GM12891 (cell line): ENCODE data around the gene HGF.
"Not testable (repeated sequence)": the region's sequence is repeated elsewhere in the genome, so short reads cannot be mapped to it uniquely, and the experiment has no call there.

Experiments
- DNase-seq: peaks from one replicate; pipeline ENCODE4 v3.0.0; 2011; ENCODE audit warnings: low spot score; ENCODE audit not compliant: insufficient read length
- FAIRE-seq: peaks from 2 replicates; lab custom pipeline; 2011; peaks lifted over from hg19 to GRCh38; lab: Jason Lieb, UNC
- PAX5 ChIP-seq: IDR thresholded peaks from 2 replicates; pipeline ENCODE4 v1.6.1; 2011; ENCODE audit warnings: low read length, moderate library complexity, mild to moderate bottlenecking; ENCODE audit not compliant: insufficient read depth, severe bottlenecking
- POLR2A ChIP-seq: IDR thresholded peaks from 2 replicates; pipeline ENCODE4 v1.6.1; 2011; ENCODE audit warnings: low read depth, low read length, control low read depth
- POLR2AphosphoS5 ChIP-seq: IDR thresholded peaks from 2 replicates; pipeline ENCODE4 v1.6.1; 2011; ENCODE audit warnings: low read depth, low read length, control low read depth
- POU2F2 ChIP-seq: IDR thresholded peaks from 2 replicates; pipeline ENCODE4 v1.6.1; 2011; ENCODE audit warnings: low read depth, mild to moderate bottlenecking, control low read depth, low read length, moderate library complexity
- SPI1 ChIP-seq: IDR thresholded peaks from 2 replicates; pipeline ENCODE4 v1.6.1; 2011; ENCODE audit warnings: low read depth, low read length, control low read depth
- TAF1 ChIP-seq: IDR thresholded peaks from 2 replicates; pipeline ENCODE4 v1.6.1; 2011; ENCODE audit warnings: low read depth, low read length, control low read depth

Gene HGF

DNA sequence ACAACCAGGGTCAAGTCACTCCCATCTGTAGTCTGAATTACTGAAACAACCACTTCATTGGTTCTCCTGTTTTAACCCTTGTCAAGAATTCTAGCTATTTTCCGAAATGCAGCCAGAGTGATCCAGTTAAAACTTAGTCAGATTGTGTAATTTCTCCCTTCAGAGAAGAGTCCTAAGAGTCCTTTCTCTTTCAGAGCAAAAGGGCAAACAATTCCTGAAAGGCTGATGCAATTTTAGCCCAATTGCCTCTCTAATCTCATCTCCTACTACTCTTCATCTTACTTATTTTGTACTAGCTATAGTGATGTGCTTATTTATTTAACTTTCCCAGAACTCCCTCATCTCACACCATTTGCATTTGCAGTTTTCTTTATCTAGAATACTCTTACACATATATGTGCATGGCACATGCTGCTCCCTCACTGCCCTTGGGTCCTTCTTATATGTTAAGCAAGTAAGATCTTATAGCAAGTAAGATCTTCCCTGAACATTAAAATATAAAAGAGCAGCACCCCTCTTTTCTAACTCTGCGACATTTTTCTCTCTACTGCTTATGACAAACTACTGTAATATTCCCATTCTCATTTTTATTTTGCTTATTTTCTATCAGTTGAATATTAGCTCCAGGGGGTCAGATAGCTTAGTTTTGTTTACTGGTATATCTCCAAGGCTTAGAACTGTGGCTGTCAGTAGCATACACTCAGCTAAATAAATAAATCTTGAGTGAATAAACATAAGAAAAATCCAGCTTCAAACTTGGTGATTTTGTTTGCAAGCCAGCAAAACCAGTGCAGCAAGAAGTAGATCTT lies 44.6 kb downstream of the HGF start:
- DNase-seq: no peak
- FAIRE-seq: no peak
- TF ChIP-seq POU2F2 (no peak), PAX5 (no peak), TAF1 (no peak), SPI1 (no peak), POLR2AphosphoS5 (no peak), POLR2A (no peak)

DNA sequence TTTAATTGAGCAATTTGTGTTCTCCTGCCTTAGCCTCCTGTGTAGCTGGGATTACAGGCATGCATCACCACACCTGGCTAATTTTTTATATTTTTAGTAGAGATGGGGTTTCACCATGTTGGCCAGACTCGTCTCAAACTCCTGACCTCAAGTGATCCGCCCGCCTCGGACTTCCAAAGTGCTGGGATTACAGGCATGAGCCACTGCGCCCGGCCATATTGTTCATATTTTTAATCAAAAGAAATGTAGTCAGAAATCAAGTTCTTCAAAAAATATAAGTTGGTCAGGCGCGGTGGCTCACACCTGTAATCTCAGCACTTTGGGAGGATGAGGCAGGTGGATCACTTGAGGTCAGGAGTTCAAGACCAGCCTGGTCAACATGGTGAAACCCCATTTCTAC lies 47.6 kb downstream of the HGF start:
- not testable (repeated sequence) for FAIRE-seq, DNase-seq

- DNase-seq (no peak), FAIRE-seq (no peak)
- TF ChIP-seq POLR2A (no peak), POLR2AphosphoS5 (no peak), POU2F2 (no peak), TAF1 (no peak), PAX5 (no peak)
These were observed 48.4 kb downstream of the HGF start for GRCh38 chr7:81721437-81721836.

DNA sequence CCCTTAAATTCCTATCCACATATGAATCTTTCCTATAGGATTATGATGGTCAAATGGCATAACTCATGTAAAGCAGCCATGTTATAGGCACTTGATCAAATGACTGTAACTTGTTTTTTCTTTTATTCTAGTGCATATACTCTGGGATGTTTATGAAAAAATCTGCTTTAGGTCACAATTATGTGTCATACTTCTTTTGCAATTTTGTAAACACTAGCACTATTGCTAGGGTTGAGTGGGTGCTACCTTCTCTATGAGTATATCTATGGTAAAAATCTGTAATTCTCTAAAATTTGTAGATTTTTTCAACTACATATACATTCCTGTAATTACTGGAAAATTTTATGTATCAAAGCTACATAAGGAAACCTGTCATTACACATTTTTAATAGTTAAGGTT lies 50.0 kb downstream of the HGF start:
- TF ChIP-seq POLR2A (no peak), SPI1 (no peak), POLR2AphosphoS5 (no peak), PAX5 (no peak), TAF1 (no peak), POU2F2 (no peak)
- DNase-seq (no peak), FAIRE-seq (no peak)

GRCh38 chr7:81715984-81716588 lies 53.8 kb downstream of the HGF start:
- TF ChIP-seq POLR2AphosphoS5: no peak
- no peak for TF ChIP-seq SPI1
- TF ChIP-seq POU2F2: no peak
- TF ChIP-seq TAF1: no peak
- TF ChIP-seq PAX5: no peak
- TF ChIP-seq POLR2A: no peak
- no peak for FAIRE-seq

DNA sequence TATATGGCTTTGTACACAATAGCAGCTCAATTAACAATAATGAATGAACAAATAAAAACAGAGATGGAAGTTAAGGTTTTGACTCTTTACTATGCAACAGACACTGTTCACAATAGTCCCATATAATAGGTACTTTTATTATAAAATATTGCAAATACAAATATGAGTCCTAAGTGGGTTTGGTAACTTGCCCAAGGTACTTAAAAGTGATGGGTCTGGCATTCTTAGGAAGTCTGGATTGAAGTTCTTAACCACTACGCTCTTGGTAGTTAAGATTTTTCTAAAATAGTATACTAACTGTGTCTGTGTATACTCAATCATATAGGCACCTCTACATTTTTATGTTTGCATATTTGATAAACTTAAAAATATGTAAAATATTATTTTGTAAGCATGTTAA lies 55.5 kb downstream of the HGF start:
- no peak for FAIRE-seq
- TF ChIP-seq POLR2AphosphoS5 (no peak), SPI1 (no peak), TAF1 (no peak), POU2F2 (no peak), PAX5 (no peak), POLR2A (no peak)
- no peak for DNase-seq

More at GRCh38 chr7:81715984-81716588, 53.8 kb downstream of the HGF start:
- DNase-seq: no peak

GRCh38 chr7:81710751-81711150 lies 59.1 kb downstream of the HGF start:
- DNase-seq (no peak), FAIRE-seq (no peak)
- TF ChIP-seq SPI1: no peak
- no peak for TF ChIP-seq PAX5
- TF ChIP-seq TAF1: no peak

DNA sequence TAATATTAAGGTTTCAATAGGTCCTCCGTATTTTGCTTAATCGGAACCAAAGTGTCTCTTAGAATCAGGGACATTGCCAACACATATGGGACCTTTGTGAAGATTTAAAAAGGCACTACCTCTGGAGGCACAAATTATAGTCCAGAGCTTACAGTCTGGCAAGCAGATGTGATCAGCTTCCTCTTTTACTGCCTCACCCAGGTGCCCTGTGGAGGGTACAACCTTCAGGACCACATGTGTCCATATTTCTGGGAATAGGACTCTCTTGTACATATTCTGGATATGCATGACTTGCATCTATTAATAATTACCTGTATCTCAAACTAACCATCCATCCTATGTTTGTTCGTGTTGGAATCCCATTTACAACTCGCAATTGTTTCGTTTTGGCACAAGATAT lies 60.0 kb downstream of the HGF start:
- FAIRE-seq: no peak
- TF ChIP-seq POLR2AphosphoS5 (no peak), SPI1 (no peak), POLR2A (no peak), POU2F2 (no peak), TAF1 (no peak)
- DNase-seq: no peak

DNA sequence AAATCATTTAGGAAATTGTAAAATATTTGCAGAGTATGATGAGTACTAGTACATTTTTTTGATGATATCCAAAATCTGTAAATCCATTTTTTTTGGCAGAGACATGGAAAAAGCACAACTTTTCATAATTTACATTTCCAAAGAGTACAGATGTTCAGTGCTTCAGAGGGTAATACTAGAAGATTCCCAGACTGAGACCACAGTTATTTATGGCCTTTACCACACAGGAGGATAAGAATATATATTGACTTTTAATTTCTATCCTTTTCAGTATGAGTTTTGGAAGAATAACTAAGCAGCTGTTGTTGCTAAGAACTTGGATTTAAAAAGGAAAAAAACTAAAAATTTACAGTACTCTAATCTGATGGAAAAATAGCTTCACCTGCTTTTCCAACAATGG lies 61.9 kb downstream of the HGF start:
- TF ChIP-seq TAF1 (no peak), POLR2AphosphoS5 (no peak), POLR2A (no peak), SPI1 (no peak), POU2F2 (no peak), PAX5 (no peak)
- FAIRE-seq (no peak), DNase-seq (no peak)

GRCh38 chr7:81707196-81707595 lies 62.7 kb downstream of the HGF start:
- FAIRE-seq (no peak), DNase-seq (no peak)
- TF ChIP-seq TAF1 (no peak), SPI1 (no peak), POLR2A (no peak), PAX5 (no peak), POU2F2 (no peak), POLR2AphosphoS5 (no peak)
